G401.6 (cell line): ENCODE results near the gene METTL23.
"Not testable (repeated sequence)": the region's sequence is repeated elsewhere in the genome, so short reads cannot be mapped to it uniquely, and the experiment has no call there.

Experiments used
- FAIRE-seq: peaks from 2 replicates; lab custom pipeline; 2012; peaks lifted over from hg19 to GRCh38; lab: Jason Lieb, UNC

Gene METTL23

DNA sequence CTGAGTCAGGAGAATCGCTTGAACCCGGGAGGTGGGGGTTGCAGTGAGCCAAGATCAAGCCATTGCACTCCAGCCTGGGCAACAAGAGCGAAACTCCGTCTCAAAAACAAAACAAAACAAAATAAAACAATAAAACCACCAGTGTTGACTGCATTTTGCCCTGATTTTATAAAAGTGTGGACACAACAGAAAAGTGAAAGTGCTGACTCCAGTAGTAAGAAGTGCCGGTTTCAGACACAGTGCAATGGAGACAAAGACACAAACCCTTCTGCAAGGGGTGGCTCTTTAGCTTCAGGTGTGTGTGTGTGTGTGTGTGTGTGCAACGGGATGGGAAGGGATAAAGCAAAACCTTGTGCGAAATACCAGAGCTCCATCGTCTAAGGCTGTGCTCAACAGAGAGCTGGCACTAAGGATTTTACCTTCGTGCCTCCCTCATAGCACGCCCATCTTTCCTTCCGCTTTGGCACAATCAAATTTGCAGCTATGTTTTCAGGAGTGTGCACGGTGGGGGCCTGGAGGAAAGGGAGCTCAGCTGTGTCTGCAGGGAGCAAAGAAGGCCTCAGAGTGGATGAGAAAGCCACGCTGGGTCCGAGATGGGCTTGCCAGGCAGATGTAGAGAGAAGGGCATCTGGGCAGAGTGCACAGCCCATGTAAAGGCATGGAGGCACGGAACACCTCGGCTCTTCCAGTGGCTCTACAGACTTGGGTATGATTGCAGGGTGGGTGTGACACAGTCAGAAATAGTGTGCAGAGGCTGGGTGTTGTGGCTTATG, 31.4 kb upstream of the METTL23 start:
- no peak for FAIRE-seq

DNA sequence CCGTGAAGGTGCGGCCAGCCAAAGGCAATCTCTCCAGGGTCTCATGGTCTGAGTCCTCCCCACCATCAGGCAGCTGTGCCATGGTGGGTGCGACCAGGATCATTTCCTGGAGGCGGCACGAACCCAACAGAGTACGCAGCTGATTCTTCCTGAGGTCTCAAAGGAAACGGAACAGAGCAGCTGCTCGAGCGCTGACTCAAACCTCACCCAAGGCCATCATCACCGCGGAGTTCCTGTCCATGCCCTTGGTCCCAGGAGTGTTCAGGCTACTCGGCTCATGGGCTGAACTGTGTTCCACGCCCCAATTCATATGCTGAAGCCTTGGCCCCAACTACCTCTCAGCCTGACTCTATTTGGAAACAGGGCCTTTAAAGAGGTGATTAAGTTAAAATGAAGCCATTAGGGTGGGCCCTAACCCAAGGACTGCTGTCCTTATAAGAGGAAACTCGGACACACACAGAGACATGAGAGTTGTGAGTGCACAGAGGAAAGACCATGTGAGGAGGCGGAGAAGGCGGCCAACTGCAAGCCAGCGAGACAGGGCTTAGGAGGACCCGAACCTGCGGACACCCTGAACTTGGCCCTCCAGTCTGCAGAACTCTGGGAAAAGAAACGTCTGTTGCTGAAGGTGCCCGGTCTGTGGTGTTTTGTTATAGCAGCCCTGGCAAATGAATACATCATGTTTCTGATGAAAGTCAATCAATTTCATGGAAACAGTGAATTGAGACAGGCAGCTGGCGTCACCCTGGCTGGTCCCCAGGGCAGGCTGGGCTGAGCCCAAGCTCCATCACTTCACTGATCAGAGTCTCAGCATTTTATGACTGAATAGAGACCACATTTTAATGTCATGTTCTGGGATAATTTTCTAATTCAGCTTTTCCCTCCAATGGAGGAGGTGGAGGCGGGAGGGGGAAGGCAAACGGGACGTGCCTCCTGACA, 29.6 kb upstream of the METTL23 start:
- no peak for FAIRE-seq

DNA sequence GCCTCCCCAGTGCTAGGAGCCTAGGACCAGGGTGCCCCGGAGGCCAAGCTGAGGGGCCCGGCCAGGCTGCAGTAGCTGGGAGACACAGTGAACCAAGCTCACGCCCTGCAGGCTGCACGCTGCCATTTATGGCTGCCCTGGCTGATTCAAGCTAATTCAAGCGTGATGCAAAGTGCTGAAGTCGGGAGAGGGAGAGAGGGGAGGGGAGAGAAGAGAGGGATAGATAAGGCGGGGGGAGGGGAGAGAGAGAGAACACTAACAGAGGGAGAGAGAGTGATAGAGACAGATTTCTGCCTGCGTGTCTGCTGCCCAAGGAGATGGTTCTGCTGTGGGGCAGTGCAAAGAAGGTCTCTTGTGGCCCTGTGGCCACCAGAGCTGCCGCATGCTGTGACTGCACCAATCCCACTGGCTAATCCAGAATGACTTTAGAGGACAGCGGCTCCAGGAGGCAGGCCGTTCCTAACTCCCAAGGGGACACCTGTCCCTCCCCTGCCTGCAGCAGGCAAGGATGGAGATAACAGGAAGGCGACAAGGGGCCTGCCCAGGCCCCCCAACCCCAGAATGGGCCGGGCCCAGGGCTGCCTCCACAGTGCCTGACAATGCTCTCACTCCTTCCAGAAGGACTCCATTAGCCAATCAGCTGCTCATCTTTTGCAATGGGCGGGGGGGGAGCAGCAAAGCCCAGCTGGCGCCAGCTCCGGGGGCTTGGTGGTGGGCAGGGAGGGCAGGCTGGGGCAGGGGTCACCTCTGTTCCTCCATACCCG, 28.8 kb upstream of the METTL23 start:
- FAIRE-seq, result no peak

DNA sequence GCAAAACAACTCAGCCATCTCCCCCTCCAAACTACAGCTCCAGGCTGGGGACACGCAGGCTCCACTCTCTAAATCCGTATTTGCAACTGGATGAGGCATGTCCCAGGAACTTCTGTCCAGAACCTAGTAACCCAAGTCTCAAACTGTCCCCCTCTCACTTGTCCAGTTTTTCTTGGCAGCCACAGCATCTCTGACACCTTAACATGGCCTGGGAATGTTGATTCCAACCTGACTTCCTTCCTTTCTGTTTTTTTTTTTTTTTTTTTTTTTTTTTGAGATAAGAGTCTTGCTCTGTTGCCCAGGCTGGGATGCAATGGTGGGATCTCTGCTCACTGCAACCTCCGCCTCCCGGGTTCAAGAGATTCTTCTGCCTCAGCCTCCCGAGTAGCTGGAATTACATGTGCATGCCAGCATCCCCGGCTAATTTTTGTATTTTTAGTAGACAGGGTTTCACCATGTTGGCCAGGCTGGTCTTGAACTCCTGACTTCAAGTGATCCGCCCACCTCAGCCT, 28.1 kb upstream of the METTL23 start:
- not testable (repeated sequence) for FAIRE-seq

DNA sequence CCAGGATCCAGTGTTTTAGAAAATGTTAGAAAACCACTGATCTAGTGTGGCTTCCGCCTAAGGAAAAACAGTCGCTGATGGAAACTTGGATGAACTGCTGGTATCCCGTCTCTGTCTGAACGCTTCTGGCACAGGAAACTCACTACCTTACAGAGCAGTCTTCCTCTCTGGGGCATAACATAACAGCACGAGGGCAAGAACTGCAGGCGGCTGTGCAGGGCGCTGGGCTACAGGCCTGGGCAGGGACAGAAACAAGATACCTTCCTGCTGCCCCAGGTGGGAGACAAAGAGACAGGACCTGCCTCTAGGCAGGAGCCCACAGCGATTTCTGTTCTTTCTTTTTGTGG, 26.4 kb upstream of the METTL23 start:
- FAIRE-seq, result no peak

DNA sequence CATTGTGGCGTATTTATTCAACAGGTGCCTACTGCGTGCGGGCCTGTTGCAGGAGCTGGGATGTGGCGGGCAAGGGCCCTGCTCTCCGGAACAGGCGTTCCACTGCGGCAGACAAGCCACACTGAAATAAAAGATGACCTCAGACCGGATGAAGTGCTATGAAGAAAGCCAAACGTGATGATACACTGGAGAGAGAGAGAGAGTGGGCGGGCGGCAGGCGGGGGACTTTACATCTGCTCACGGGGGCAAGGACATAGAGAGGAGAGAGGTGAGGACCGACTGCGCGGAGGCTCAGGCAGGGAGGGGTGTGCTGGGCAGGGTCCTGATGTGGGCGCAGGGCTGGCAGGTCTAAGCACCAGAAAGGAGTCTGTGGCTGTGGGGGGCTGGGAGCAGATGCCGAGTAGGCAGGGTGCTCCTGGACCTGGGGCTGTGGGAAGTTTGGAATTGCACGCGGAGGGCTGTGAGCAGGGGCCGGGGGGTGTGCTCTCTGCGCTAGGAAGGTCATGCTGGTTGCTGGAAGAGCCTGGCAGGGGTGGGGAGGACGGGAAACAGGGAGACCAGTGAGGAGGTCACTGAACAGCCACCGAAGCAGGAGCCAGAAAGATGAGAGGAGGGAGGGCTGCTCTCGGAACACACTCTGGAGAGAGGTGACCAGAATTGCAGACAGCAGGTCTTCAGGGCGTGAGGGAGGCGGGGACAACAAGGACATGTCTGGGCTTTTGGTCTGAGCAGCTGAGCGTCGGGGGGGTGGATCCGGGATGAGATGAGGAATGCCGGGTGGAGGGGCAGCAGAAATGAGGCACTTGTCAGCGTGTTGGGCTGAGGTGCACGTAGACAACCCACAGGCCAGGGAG, 25.8 kb upstream of the METTL23 start:
- FAIRE-seq, result no peak

DNA sequence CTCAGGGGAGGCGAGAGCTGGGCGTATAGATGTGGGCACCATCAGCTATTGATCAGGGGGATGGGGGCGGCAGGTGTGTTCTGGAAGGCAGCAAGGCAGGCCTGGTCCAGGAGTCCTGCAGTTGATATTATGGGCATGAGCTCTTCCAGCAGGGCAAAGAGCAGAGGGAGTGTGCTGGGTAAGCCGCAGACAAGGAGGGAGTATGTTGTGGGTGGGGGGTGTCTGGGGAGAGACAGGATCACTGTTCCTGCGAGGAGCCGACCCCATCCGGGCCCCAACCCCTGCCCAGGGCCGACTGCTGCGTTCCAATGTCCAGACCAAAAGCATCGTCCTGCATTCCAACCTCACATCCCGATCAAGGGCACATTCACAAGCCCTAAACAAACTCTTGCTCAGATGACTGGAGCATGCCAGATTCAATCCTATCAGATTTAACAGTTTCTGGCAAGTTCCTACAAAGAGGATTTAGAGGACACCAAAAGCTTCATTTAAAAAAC, 25.1 kb upstream of the METTL23 start:
- FAIRE-seq, result no peak

DNA sequence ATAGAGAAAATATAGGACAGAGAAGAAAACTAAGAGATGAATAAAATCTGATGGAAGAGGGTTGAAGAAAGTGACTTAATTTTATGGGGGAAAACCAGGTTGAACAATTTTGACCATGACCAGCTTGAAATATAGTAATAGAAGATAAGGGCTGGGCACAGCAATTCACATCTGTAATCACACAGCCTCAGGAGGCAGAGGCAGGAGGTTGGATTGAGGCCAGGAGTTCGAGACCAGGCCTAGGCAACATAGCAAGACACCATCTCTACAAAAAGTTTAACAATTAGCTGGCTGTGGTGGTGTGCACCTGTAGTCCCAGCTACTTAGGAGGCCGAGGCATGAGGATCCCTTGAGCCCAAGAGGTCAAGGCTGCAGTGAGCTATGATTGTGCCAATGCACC, 24.6 kb upstream of the METTL23 start:
- no peak for FAIRE-seq

DNA sequence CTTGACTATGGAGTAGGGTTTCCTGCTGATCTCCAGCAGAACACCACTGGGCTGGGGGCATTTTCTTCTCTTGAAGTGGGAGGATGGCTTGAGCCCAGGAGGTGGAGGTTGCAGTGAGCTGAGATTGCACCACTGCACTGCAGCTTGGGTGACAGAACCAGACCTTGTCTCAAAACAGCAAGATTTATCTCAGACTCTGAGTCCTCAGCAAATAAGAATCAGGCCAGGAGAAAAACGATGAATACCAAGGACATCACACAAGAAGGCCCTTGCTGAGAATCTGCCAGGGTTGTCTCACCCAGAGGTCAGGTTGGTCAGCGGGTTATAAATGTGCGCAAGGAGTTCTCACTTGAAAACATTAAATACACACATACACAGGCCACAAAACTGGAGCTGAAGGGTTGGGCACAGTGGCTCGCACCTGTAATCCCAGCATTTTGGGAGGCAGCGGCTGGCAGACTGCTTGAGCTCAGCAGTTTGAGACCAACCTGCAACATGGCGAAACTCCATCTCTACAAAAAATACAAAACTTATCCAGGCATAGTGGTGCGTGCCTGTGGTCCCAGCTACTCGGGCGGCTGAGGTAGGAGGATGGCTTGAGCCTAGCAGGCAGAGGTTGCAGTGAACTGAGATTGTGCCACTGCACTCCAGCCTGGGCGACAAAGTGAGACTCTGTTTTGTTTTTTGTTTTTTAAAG, 23.6 kb upstream of the METTL23 start:
- no peak for FAIRE-seq

DNA sequence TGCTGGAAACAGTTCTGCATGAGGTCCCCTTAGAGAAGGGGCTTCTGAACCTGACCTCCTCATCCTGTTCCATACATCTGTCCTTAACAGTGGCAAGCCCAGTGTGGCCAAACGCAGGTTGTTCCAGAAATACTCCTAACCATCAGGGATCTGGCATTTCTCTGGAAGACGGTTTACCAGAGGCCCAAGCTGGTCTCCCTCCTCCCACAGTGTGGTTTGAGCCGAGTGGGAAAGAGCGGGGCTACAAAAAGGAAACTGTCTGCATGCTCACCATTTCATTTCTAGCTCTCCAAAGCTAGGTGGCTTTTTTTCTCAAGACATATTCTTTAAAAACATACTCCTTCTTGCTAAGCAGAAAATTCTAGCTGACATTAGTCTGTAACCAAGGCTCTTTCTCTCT, 21.8 kb upstream of the METTL23 start:
- no peak for FAIRE-seq

DNA sequence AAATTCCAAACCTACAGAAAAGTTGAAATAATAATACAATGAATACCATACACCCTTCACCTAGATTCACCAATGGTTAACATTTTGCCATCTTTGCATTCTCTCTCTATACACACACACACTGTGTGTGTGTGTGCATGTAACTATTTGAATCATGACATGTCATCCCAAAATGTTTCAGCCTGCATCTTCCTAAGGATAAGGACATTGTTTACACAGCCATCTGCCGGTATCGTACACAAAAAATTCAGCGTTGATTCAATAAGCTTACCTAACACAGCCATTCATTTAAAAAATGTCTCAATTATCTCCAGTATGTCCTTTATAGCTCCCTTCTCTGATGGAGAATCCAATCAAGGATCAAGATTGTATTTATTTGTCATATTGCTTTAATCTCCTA, 19.8 kb upstream of the METTL23 start:
- no peak for FAIRE-seq

DNA sequence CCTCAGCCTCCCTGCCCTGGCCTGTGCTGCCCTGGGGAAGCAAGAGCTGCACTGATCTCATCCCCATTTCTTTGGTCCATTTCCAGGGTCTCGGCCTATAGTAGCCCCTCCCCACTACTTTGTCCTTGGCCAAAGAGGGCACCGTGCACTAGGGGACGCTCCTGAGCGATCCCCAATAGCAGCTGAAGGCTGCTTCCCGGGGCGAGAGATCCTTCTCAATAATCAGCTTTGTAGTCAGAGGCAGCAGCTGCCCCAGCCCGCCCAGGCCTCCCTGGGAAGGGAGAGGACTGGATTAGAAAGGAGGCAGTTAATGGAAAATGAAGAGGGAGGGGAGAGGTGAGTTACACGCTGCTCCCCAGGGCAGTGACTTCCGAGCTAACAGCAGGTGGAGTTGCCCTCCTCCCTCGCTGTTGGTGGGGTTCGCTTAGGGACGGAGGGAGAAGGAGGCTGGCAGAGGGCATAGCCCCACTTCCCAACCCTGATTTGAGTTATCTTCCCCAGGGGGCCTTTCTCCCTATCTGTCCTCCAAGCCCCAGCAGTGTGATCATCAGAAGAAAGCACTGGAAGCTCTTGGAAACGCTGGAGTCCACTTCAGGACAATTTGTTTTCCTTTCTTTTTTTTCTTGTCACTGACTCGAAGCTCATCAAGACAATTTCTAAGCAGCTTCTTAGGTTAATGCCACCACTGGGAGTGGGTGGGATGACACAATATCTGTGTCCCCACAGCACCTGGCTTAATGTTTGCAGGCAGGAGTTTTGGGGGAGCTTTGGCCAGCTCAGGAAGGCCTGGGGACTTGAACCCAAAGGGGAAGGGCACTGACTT, 18.4 kb upstream of the METTL23 start:
- no peak for FAIRE-seq

DNA sequence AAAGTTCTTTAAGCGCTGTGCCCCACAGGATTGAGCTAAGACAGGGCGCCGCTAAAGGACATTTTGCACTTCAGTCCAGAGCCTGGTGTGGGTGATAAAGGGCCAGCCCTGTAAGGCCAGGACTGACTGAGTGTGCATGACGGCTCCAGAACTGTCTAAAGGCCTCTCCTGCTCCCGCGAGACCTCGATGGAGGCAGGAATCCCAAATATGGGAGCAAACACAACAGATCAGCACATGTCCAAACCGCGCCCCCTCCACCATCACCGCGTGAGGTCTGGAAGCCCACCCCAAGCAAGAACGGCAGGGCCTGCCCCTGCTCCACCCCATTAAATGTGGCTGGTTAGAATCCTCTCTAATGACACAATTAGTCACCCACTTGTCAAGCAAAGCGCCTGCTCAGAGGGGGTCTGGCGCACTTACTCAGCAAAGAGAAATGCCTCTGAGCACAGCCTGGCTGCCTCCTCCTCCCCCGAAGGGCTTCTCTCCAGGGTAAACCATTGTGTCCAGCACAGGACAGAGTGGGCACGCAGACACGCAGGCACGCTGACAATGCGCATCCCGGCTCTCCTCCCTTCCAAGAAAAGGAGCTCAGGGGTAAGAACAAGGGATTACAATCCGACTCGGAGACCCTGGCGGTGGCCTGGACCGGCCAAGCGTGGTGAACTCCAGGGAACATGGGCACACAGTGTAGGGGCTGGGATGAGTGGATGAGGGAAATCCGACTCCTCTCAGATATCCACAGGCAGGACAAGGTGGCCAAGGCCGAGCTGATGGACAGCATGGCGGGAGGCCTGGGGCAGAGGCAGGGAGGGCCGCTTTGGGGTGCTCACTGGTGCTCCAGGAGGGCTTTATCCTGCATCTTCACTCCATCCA, 17.3 kb upstream of the METTL23 start:
- peak; percentile 95 for FAIRE-seq

DNA sequence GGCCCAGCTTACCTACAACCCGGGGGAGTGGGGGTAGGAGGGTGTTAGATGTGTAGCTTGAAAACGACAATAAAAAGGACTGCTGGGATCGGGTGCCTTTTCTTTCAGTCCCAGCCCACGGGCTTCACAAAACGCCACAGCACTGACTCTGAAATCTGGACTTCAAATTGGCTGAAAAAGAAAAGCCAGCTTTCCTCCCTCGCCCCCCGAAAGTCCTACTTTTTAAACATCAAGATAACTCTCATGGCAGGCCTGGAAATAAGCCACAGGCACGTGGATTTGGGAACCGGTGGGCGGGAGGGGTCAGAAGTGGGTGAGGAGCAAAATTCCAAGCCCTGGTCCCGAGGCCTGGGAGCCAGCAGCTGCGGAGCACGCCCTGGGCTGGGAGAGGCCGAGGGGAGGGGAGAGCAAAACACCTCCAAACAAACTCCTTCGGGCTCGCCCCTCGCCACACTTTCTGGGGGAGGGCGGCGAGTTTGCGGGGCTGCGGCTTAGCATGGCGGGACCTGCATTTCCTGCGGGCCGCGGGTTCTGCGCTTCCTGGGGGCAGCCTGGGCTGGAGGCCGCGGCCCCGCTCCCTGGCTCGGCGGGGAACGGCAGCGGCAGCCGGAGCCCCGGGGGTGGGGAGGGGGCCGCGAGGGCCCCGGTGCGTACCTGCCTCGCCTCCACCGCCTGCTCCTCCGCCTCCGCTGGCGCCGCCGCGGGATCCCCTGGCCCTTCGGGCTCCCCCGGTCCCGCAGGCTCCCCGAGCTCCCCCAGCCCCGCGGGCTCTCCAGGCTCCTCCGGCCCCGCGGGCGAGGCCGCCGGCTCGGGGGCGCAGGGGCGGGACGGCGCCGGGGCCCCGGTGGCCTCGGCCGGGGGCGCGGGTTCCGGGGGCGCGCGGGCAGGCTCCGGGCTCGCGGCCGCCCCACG, 16.4 kb upstream of the METTL23 start:
- FAIRE-seq, result not testable (repeated sequence)

DNA sequence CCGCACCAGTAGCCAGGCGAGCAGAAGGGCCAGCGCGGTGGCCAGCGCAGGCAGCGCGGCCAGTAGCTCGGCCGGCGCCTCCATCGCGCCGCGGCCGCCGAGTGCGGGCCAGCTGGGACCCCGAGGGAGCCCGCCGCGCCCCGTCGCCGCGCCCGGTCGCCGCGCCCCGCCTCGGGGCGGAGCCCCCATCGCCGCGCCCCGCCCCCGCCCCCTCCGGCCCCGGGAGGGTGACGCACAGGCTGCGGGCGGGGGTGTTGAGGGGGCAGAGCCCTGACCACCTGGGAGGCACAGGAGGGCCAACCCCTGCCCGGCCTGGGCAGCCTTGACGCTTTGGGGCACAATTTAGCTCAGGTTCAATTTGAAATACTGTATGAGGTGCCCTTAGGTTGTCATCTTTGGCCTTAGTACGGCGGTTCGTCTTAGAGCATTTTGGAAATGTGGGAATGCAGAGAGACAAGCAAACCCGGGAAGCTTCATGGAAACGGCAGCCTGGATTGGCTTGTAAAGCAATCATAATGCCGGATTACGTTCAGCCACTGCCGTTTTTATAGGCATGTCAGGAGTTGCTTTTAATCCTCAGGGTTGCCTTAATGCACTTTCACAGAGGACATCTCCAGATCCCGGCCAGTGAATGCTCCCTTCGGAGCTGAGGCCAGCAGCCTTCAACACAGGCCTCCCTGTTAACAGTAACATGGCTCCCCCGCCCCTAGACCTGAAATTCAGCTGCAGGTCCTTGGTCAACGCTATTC, 15.6 kb upstream of the METTL23 start, which contains the start of gene MXRA7:
TSS of gene MXRA7 (minus strand) at position 103 of the 749 bp plus-strand sequence. CDS start at position 84, 19 bp downstream.
- FAIRE-seq, result no peak

DNA sequence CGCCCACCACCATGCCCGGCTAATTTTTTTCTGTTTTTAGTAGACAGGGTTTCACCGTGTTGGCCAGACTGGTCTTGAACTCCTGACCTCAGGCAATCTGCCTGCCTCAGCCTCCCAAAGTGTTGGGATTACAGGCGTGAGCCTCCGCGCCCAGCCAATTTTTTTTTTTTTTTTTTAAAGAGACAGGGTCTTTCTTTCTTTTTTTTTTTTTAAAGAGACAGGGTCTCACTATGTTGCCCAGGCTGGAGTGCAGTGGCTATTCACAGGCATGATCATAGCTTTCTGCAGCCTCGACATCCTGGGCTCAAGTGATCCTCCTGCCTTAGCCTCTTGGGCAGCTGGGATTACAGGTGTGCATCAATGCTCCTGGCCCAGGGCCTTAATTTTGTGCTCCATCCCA, 14.3 kb upstream of the METTL23 start:
- not testable (repeated sequence) for FAIRE-seq

DNA sequence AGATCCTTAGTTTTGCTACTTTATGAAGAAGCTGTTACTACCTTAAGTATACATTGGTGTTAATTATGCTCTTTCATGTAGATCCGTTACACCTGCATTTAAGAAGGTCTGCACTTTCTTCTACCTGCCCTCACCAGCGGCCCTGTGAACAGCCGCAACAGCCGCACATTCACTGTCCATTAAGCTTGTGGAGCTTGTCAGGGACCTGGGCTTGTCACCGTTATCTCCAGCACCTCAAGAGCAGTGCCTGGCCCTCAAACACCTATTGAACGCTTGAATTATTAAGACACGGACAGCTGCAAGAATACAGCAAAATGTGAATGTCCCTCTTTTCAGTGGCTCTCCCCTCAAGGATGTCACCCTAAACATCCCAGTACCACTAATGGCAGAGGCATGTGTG, 12.9 kb upstream of the METTL23 start:
- no peak for FAIRE-seq
